ENCODE data around the gene SELENOP. TPM values are rescaled to one million over a fixed set of nuclear protein-coding genes. Genes with fewer than 3 reads are reported as not detected.

The SELENOP gene
- total and polyA plus RNA-seq, 2 experiments from 2014 or later, result 3,137 to 5,946 TPM

DNA sequence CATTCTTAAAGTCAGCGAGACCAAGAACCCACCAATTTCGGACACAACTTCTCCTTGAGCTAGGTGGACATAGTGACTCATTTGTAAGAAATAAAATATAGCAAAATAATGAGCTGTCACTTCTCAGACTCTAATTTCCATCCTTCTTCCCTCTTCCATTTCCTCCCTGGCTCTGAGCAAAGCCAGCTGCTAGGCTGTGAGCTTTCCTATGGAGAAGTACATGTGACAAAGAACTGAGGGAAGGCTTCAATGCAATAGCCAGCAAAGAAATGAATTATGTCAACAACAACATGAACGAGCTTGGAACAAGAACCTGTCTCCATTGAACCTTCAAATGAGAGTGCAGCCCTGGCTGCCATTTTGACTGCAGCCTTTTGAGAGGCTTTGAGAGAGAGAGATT lies 25.9 kb upstream of the SELENOP start:
- no peaks in the 10 kb centered on the region for H4K20me1 ChIP-seq (ENCODE audit: insufficient read depth, poor library complexity, severe bottlenecking)
- DNase-seq (ENCODE audit: low spot score), result no peak
- H3K4me3 ChIP-seq, result no peak overlapping the region
- no peaks in the 10 kb centered on the region for H3K27me3 ChIP-seq
- no peaks in the 10 kb centered on the region for H3K79me2 ChIP-seq
- H3K4me1 ChIP-seq (ENCODE audit: insufficient read depth), result peaks cover 14% of the 10 kb centered on the region
- H3K4me2 ChIP-seq, result no peak overlapping the region
- H3K9me3 ChIP-seq (ENCODE audit: low read depth), result no peaks in the 10 kb centered on the region
- H3K27ac ChIP-seq, result no peak overlapping the region
- no peak overlapping the region for H2AFZ ChIP-seq
- H3K9me2 ChIP-seq (replicated peaks; ENCODE audit: insufficient read depth), result no peaks in the 10 kb centered on the region
- H3K36me3 ChIP-seq (replicated peaks; ENCODE audit: insufficient read depth, low read depth), result no peaks in the 10 kb centered on the region
- no peak for TF ChIP-seq EZH2 (IDR thresholded peaks at IDR 0.05; ENCODE audit: borderline replicate concordance)
- TF ChIP-seq, protein P1, sequence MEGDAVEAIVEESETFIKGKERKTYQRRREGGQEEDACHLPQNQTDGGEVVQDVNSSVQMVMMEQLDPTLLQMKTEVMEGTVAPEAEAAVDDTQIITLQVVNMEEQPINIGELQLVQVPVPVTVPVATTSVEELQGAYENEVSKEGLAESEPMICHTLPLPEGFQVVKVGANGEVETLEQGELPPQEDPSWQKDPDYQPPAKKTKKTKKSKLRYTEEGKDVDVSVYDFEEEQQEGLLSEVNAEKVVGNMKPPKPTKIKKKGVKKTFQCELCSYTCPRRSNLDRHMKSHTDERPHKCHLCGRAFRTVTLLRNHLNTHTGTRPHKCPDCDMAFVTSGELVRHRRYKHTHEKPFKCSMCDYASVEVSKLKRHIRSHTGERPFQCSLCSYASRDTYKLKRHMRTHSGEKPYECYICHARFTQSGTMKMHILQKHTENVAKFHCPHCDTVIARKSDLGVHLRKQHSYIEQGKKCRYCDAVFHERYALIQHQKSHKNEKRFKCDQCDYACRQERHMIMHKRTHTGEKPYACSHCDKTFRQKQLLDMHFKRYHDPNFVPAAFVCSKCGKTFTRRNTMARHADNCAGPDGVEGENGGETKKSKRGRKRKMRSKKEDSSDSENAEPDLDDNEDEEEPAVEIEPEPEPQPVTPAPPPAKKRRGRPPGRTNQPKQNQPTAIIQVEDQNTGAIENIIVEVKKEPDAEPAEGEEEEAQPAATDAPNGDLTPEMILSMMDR (IDR thresholded peaks at IDR 0.05; ENCODE audit: poor library complexity), result no peak
- TF ChIP-seq EZH2phosphoT487 (IDR thresholded peaks at IDR 0.05; ENCODE audit: low read depth, severe bottlenecking, unreplicated experiment), result no peak
- 93% methylated on average over 3 of the region's 3 CpGs for WGBS (ENCODE audit: low lambda C conversion rate, missing lambda C conversion rate)

DNA sequence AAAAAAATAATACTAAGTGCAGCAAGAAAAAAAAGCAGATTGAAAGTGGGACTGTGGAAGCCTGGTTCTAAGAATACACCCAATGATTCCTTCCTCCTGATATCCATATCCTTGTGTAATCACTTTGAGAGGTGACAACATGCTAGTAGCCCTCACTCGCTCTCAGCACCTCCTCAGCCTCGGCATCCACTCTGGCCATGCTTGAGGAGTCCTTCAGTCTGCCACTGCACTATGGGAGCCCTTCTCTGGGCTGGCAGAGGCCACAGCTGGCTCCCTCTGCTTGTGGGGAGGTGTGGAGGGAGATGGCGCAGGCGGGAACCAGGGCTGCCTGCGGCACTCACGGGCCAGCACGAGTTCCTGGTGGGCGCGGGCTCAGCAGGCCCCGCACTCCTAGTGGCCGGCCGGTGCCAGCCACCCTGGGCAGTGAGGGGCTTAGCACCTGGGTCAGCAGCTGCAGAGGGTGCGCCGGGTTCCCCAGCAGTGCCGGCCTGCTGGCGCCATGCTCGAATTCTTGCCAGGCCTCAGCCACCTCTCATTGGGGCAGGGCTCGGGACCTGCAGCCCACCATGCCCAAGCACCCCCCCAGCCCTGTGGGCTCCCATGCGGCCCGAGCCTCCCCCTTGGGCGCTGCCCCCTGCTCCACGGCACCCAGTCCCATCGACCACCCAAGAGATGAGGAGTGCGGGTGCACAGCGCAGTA lies 24.5 kb upstream of the SELENOP start:
- Histone ChIP-seq H3K4me2 (no peak overlapping the region), H3K9me3 (ENCODE audit: low read depth) (no peaks in the 10 kb centered on the region), H4K20me1 (ENCODE audit: insufficient read depth, poor library complexity, severe bottlenecking) (no peaks in the 10 kb centered on the region), H3K4me1 (ENCODE audit: insufficient read depth) (peaks cover 14% of the 10 kb centered on the region), H3K36me3 (replicated peaks; ENCODE audit: insufficient read depth, low read depth) (no peaks in the 10 kb centered on the region), H3K27ac (no peak overlapping the region), H3K27me3 (no peaks in the 10 kb centered on the region), H3K4me3 (no peak overlapping the region), H3K79me2 (no peaks in the 10 kb centered on the region), H2AFZ (no peak overlapping the region), H3K9me2 (replicated peaks; ENCODE audit: insufficient read depth) (no peaks in the 10 kb centered on the region)
- 98% methylated on average over 25 of the region's 25 CpGs for WGBS (ENCODE audit: low lambda C conversion rate, missing lambda C conversion rate)
- DNase-seq (ENCODE audit: low spot score), result no peak
- TF ChIP-seq, protein P1 (IDR thresholded peaks at IDR 0.05; ENCODE audit: poor library complexity), result no peak
- TF ChIP-seq EZH2phosphoT487 (IDR thresholded peaks at IDR 0.05; ENCODE audit: low read depth, severe bottlenecking, unreplicated experiment), result no peak
- TF ChIP-seq EZH2 (IDR thresholded peaks at IDR 0.05; ENCODE audit: borderline replicate concordance), result no peak

DNA sequence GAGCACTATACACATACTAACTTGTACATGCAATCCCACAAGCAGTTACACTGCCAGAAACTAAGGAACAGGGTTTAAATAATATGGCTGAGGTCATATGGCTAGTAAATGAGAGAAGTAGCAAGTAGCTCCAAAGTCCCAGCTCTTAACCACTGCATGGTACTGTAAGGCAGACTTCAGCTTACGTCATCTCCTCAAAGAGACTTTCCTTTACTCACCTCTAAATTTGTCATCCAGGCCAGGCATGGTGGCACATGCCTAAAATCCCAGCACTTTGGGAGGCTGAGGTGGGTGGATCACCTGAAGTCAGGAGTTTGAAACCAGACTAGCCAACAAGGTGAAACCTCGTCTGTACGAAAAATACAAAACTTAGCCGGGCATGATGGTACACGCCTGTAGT lies 20.4 kb upstream of the SELENOP start:
- H3K27ac ChIP-seq, result no peak overlapping the region
- H3K27me3 ChIP-seq, result no peaks in the 10 kb centered on the region
- TF ChIP-seq EZH2 (IDR thresholded peaks at IDR 0.05; ENCODE audit: borderline replicate concordance), result no peak
- TF ChIP-seq, protein P1 (IDR thresholded peaks at IDR 0.05; ENCODE audit: poor library complexity), result no peak
- no peak overlapping the region for H3K4me3 ChIP-seq
- H4K20me1 ChIP-seq (ENCODE audit: insufficient read depth, poor library complexity, severe bottlenecking), result no peaks in the 10 kb centered on the region
- H3K4me1 ChIP-seq (ENCODE audit: insufficient read depth), result peaks cover 8% of the 10 kb centered on the region
- H2AFZ ChIP-seq, result no peak overlapping the region
- no peak for DNase-seq (ENCODE audit: low spot score)
- H3K79me2 ChIP-seq, result no peaks in the 10 kb centered on the region
- no peaks in the 10 kb centered on the region for H3K9me2 ChIP-seq (replicated peaks; ENCODE audit: insufficient read depth)
- no peaks in the 10 kb centered on the region for H3K9me3 ChIP-seq (ENCODE audit: low read depth)
- no peak overlapping the region for H3K4me2 ChIP-seq
- 100% methylated on average over 5 of the region's 5 CpGs for WGBS (ENCODE audit: low lambda C conversion rate, missing lambda C conversion rate)
- no peaks in the 10 kb centered on the region for H3K36me3 ChIP-seq (replicated peaks; ENCODE audit: insufficient read depth, low read depth)

All from hepatocyte (in vitro differentiated cells).